ENCODE data around the gene ICAM2.

ICAM2 gene

DNA sequence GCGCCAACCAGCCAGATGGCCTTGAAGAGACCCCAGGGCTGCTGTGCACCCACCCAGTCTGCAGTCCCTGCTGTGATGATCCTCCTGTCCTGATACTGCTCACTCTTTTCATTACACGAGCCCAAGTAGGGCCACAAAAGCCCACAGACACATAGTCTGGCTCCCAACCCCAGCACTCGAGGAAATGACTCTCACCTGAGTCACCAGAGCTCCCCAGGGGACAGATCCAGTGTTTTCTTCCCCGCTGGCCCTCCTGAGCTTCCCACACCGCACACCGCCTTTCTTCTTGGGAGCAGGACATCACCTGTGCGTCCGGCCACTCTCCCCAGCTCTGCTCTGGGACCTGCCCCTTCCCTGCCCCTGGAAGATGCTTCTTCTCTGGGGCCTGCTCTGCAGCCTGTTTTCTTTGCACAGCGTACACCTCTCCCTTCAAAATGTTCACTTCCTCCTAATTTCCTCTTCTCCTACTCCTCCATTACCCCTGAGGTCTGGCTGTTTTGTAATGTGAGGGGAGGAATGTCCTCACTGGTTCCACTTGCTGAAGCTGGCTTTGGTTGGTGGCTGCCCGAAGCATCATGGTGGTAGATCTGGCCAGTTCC, 45.7 kb downstream of the ICAM2 start:
- DNase-seq (ENCODE audit: low read depth) = no peak

DNA sequence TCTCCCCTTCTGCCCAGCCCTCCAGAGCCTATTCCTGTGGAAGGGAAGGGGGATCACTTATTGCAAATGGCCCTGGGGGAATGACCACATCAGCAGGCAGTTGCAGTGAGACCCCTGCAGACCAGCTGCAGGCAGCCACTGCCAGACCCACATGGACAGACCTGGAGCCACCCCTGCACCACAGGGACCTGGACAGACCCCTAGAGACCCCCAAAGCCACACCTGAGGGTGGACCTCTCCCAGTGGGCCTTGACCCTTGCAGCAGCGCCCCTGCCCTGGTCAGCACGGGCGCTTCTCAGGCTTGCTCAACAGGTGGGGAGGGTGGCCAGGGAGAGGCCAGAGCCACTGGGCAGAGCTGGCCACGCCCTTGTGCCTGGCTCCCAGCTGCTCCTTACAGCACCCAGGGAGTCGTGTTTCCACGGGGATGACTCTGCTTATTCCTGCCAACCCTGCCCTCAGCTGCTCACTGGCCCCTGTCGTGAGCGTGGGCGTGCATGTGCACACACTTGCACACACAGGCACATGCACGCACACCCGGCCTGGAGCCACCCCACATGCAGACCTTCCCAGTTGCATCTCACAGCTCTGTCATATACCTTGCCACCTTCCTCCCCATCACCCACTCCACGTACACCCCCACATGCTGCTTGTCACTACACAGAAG, 46.4 kb downstream of the ICAM2 start:
- no peak for DNase-seq (ENCODE audit: low read depth)

DNA sequence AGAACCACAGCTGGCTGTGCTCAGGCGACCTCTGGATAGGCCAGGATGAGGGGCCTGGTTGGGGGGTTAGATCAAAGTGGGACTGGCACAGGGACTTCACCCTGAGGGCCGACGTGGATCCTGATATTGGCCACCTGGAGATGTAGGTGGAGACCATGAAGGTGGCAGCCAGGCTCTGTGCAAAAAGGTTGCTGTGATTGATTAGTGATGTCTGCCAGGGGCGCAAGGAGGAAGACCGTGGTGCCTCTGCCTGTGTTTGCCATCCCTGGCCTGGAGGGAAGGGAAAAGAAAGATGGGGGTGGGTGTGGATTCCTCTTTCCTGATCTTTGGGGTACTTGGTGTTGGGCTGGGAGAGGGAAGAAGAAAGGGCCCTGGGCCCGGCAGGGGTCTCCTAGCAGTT, 47.2 kb downstream of the ICAM2 start:
- no peak for DNase-seq (ENCODE audit: low read depth)

DNA sequence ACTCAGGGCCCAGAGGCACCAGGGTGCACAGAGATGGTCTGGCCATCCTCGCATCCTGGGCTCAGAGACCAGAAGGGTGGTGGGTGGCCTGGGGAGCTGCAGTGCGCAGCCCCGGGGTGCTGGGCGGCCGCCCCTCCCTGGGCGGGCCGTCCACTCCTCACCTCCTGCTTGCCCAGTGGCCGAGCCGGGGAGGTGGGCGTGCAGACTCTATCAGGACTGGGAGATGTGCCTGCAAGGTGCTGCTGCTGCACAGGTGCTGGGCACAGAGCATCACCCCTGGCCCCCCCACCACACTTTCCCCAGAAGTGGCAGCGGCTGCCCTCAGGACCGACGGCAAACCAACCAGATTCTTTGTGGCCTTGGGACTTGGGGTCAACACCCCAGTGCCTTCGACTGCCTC, 47.6 kb downstream of the ICAM2 start, which contains the start of gene SCN4A:
Gene SCN4A (minus strand): TSS at position 123 of the 400 bp plus-strand sequence. CDS start 77 bp downstream, at position 46.
- no peak for DNase-seq (ENCODE audit: low read depth)

DNA sequence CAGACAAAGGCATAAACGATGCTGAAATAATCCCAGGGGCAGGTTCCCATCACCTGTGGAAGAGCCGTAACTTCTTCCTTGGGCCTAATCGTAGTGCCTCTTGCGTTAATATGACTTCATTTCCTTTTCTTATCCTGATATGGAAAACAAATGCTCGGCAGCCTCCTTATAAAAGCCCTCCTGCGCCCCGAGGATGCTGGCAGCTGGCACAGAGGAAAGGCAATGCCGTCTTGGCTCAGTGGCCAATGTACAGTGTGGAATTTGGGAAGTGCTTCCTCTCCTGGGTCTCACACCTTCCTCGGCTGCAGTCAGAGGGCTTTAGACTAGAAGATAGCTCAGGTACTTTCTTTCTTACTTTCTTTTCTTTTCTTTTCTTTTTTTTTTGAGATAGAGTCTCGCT, 51.2 kb downstream of the ICAM2 start:
- DNase-seq (ENCODE audit: low read depth) = no peak

DNA sequence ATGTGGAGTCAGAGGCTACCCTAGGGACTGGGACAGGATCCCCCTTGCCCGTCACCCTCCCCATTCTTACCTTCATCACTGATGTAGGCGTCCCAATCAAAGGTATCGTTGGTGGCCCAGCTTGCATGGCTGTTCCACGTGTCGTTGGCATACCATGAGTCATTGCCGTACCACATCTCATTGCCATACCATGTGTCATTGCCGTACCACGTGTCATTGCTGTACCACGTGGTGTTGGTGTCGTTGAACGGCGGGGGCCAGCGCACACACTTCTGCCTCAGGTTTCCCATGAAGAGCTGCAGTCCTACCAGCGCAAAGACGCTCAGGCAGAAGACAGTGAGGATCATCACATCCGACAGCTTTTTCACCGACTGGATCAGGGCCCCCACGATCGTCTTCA, 52.5 kb downstream of the ICAM2 start:
- no peak for DNase-seq (ENCODE audit: low read depth)

DNA sequence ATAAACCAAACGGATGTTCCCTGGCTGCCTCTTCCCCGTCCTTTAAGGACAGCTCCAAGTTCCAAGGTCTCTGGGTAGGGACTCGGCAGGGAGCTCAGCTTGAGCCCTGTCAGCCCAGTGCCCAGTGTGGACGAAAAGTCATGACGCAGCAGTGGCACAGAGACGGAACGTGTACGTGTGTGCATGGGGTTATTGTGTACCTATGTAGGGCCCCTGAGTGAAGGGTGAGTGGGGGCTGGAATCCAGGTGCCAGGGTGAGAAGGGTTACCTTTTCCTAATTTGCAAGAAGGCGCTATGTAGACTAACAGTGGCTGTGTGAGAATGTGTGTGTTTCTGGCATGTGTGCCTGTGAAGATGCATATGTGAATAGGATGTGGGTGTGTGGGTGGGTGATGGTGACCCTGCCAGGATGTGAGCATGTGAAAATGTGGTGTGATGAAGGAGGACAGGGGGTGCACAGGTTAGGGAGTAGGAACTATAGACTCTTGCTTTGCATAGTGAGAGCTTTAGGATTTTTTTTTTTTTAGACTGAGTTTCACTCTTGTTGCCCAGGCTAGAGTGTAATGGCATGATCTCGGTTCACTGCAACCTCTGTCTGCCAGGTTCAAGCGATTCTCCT, 53.7 kb downstream of the ICAM2 start:
- no peak for DNase-seq (ENCODE audit: low read depth)

DNA sequence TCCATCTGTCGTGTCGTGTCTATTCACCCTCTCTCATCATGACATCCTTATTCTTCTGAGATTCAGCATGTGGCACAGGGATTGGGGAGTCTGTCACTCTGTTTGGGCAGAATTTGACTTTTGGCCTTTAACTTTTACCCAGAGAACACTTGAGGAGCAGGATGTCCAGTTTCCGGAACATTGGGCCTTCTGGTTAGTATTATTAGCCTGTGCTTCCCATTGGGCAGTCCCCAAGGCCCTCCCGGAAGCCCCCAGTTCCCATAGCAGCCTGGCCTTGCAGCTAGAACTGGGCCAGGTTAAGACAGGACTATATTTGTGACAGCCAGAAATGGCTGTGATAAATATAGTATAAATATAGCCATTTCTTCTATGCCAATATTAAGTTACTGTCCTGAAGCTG, 57.3 kb downstream of the ICAM2 start:
- DNase-seq (ENCODE audit: low read depth) = no peak

DNA sequence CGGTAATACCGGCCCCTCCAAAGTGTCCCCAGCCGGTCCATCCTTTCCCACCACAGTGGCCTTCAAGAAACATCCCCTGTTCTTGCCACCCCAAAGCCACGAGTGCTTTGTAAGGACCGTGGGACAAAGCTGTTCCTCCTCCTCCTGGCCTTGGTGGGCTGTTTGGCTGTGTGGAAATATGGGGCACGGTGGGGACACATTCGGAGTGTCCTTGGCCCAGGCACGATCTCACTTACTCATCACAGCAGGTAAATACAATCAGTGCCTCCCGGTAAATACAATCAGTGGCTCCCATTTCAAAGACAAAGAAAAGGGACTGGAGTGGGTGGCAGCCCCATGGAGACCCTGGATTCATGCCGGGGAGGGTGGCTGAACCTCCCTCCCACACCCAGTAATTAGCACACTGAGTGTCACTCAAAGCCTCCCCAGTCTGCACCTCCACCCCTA, 58.1 kb downstream of the ICAM2 start:
- DNase-seq (ENCODE audit: low read depth) = no peak

DNA sequence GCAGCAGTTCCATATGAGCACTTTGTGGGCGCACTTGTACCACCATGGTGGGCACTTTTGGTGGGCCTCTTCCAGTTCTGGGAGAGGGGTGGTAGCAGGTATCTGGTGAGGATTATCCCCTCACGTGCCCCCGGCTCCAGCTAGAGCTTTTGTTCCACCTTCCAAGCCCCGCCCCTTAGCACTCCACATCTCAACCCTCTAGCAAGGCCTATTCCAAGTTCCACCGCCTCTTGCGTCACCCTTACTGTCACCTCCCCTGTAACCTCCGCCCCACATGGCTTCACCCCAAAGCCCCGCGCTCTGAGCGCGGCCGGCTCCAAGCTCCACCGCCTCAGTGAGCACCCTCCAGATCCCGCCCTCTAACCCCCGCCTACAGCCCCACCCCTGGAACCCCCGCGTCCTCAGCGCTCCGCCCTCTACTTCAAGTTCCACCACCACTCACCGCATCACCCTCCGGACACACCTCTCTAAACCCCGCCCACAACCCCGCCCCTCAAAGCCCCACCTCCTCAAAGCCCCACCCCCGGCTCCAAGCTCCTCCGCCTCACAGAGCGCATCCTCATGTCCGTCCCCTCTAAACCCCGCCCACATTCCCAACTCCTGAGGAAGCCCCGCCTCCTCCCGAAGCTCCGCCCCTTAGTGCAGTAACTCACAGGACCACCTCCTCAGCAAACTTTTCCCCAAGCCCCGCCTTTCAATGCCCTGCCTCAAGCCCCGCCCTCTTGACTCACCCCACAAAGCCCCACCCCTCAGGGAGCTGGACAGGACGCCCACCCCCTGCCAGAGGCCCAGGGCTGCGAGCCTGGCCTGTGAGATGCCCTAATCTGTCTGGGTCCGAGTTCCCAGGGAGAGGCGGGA, 58.8 kb downstream of the ICAM2 start:
- DNase-seq (ENCODE audit: low read depth) = peak; percentile 18

DNA sequence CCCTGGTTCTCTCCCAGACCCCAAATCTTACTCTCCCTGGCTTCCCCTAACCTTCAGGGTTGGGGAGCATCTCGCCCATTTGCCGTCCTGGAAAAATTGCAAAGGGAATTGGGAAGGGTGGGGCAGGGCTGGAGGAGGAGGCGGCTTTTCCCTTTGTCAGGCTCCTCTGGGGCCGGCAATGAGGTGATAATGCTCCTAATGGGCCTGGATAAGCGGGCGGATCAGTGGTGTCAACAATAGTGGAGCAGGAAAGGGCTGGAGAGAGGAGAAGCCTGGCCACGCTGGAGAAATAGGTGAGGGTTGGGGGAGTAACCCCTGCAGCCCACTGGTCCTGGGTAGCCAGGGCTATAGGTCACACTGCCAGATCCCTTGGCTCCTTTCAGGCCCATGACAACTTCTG, 60.0 kb downstream of the ICAM2 start:
- no peak for DNase-seq (ENCODE audit: low read depth)

DNA sequence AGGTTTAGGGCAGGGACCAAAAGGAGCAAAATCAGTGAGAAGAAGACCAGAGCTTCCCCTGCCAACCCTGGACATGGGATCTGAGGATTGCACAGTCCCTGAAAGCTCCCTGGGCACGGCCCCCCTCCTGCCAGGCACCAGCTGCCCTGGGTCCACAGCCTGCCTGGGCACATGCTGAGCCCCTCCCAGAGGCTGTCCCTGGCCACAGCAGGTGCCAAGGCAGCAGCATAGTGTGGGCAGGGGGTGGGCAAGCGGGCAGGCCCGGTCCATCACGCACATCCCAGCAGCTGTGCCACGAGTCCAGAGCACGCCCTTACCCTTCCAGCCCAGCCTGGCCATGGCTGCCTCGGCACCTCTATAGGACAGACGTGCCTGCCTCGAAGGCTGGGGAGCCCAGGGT, 60.4 kb downstream of the ICAM2 start:
- no peak for DNase-seq (ENCODE audit: low read depth)

DNA sequence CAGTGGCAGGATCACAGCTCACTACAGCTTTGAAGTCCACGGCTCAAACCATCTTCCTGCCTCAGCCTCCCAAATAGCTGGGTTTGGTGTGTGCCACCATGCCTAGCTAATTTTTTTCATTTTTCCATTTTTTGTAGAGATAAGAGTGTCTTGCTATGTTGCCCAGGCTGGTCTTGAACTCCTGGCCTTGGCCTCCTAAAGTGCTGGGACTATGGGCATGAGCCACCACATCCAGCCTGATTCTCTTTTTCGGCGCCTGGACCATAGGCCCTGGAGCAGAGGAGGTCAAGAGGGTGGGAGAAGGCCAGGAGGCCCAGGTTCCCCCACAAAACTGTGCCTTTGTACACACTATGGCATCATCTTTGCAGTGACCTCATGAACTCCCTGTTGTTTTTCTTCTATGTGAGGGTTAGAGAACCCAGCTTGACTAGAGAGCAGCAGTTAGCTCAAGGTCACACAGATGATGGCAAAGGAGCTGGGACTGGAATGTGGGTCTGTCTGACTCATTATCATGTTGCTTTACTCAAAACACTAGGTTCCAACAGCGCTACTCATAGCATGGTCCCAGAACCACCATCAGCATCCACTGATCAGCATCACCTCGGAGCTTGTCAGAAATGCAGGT, 64.0 kb downstream of the ICAM2 start:
- no peak for DNase-seq (ENCODE audit: low read depth)

DNA sequence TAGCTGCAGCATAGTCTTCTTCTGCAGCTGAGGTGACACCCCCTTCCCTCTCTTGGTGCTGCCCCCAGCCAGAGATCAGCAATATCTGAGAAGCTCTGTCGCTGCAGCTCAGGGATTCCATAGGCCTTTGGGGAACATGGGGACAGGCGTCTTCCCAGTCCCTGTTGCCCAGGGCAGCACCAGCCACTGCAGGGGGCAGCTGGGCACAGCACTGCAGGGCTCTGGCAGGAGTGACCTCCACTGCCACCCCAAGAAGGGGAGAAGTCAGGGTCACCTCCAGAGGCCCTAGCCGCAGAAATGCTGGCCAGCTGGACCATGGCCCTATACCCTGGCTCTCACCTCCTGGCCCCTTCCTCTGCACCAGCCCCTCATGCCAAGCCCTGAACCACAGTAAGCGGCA, 64.6 kb downstream of the ICAM2 start:
- no peak for DNase-seq (ENCODE audit: low read depth)

DNA sequence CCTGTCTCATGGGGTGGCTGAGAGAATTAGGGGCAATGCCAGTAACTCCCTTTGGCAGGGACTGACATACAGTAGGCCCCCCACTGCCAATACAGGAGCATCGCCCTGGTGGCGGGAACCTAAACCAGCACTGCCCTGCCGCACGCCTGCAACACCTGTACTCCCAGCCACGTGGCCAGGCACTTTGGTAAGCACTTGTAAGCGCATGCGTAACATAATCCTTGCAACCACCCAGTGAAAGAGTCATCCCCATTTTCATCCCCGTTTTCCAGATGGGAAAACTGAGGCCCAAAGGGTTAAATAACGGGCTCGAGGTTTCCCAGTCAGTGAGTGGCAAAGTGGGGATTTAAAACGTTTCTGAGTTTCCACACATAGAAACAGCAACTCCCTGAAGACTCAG, 65.2 kb downstream of the ICAM2 start:
- no peak for DNase-seq (ENCODE audit: low read depth)

DNA sequence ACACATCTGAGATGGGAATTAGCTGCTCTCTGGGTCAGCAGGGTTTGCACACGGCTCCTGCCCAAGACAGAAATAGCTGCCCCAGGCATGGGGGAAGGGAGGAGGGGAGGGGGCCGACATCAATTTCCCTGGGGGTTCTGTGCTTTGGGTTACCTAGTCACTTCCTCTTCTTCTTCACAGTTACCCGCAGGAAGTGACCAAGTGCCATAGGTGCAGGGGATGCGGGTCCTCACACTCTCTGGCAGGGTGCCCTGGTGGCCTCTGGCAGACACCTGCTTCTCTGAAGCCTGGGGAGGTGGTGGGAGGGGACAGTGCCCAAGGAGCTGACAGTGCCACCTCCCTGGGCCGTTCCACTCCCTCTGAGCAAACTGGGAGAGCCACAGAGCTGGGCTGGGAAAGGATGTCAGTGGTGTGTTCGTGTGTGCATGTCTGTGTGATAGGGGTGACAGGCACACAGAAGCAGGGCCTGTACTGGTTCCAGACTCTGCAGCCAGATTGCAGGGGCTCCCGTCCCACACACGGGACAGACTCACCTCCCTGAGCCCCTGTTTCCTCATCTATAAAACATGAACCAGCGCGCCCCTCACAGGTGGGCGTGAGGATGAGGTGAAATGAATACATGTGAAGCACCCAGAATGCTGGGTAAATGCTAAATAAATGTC, 65.9 kb downstream of the ICAM2 start:
- DNase-seq (ENCODE audit: low read depth) = no peak

All from activated T-cell treated with anti-CD3 and anti-CD28 coated beads for 24 hours (primary cell).